ENCODE data around the gene RPL7A. TPM values are rescaled to one million over a fixed set of nuclear protein-coding genes. Genes with fewer than 3 reads are reported as not detected.
"Not testable (repeated sequence)": the region's sequence is repeated elsewhere in the genome, so short reads cannot be mapped to it uniquely, and the experiment has no call there.

The RPL7A gene
- total RNA-seq, 1 donor from 2014 or later = 1,772 TPM

- peaks cover 7% of the 10 kb centered on the region for H3K9me3 Mint-ChIP-seq (ENCODE audit: unreplicated experiment)
- no peak for DNase-seq (ENCODE audit: extremely low spot score, unreplicated experiment)
- TF ChIP-seq CTCF (IDR thresholded peaks at IDR 0.05) = no peak
- H3K27ac Mint-ChIP-seq (ENCODE audit: unreplicated experiment) = no peak overlapping the region
- H3K4me3 Mint-ChIP-seq (ENCODE audit: unreplicated experiment) = no peak overlapping the region
- H3K27me3 Mint-ChIP-seq (ENCODE audit: unreplicated experiment) = peaks cover 8% of the 10 kb centered on the region
- no peaks in the 10 kb centered on the region for H3K36me3 Mint-ChIP-seq (ENCODE audit: unreplicated experiment)
- peaks cover 14% of the 10 kb centered on the region for H3K4me1 Mint-ChIP-seq (ENCODE audit: unreplicated experiment)
Observed at GRCh38 chr9:133309608-133310007, 38.4 kb upstream of the RPL7A start.

GRCh38 chr9:133315997-133316396 lies 32.0 kb upstream of the RPL7A start:
- no peaks in the 10 kb centered on the region for H3K9me3 Mint-ChIP-seq (ENCODE audit: unreplicated experiment)
- no peaks in the 10 kb centered on the region for H3K36me3 Mint-ChIP-seq (ENCODE audit: unreplicated experiment)

GRCh38 chr9:133317551-133317950 lies 30.5 kb upstream of the RPL7A start:
- not testable (repeated sequence) for H3K4me3 Mint-ChIP-seq (ENCODE audit: unreplicated experiment); H3K9me3 Mint-ChIP-seq (ENCODE audit: unreplicated experiment); H3K36me3 Mint-ChIP-seq (ENCODE audit: unreplicated experiment); H3K4me1 Mint-ChIP-seq (ENCODE audit: unreplicated experiment); H3K27me3 Mint-ChIP-seq (ENCODE audit: unreplicated experiment); H3K27ac Mint-ChIP-seq (ENCODE audit: unreplicated experiment); DNase-seq (ENCODE audit: extremely low spot score, unreplicated experiment)

More at GRCh38 chr9:133315997-133316396, 32.0 kb upstream of the RPL7A start:
- no peak overlapping the region for H3K4me3 Mint-ChIP-seq (ENCODE audit: unreplicated experiment)
- H3K27ac Mint-ChIP-seq (ENCODE audit: unreplicated experiment) = no peak overlapping the region
- peaks cover 3% of the 10 kb centered on the region for H3K27me3 Mint-ChIP-seq (ENCODE audit: unreplicated experiment)
- DNase-seq (ENCODE audit: extremely low spot score, unreplicated experiment) = no peak
- TF ChIP-seq CTCF (IDR thresholded peaks at IDR 0.05) = no peak
- no peaks in the 10 kb centered on the region for H3K4me1 Mint-ChIP-seq (ENCODE audit: unreplicated experiment)

GRCh38 chr9:133320421-133320881 lies 27.6 kb upstream of the RPL7A start:
- no peak for TF ChIP-seq CTCF (IDR thresholded peaks at IDR 0.05)
- H3K9me3 Mint-ChIP-seq (ENCODE audit: unreplicated experiment) = no peaks in the 10 kb centered on the region
- H3K27ac Mint-ChIP-seq (ENCODE audit: unreplicated experiment) = no peak overlapping the region
- no peak overlapping the region for H3K4me3 Mint-ChIP-seq (ENCODE audit: unreplicated experiment)
- no peaks in the 10 kb centered on the region for H3K4me1 Mint-ChIP-seq (ENCODE audit: unreplicated experiment)
- DNase-seq (ENCODE audit: extremely low spot score, unreplicated experiment) = no peak
- H3K27me3 Mint-ChIP-seq (ENCODE audit: unreplicated experiment) = peaks cover 3% of the 10 kb centered on the region
- no peaks in the 10 kb centered on the region for H3K36me3 Mint-ChIP-seq (ENCODE audit: unreplicated experiment)

GRCh38 chr9:133321411-133321935 lies 26.5 kb upstream of the RPL7A start:
- Mint-ChIP-seq H3K27ac (ENCODE audit: unreplicated experiment) (no peak overlapping the region), H3K27me3 (ENCODE audit: unreplicated experiment) (no peaks in the 10 kb centered on the region), H3K9me3 (ENCODE audit: unreplicated experiment) (no peaks in the 10 kb centered on the region), H3K4me3 (ENCODE audit: unreplicated experiment) (no peak overlapping the region), H3K36me3 (ENCODE audit: unreplicated experiment) (no peaks in the 10 kb centered on the region), H3K4me1 (ENCODE audit: unreplicated experiment) (no peaks in the 10 kb centered on the region)
- no peak for DNase-seq (ENCODE audit: extremely low spot score, unreplicated experiment)
- no peak for TF ChIP-seq CTCF (IDR thresholded peaks at IDR 0.05)

- Mint-ChIP-seq H3K4me1 (ENCODE audit: unreplicated experiment) (no peaks in the 10 kb centered on the region), H3K4me3 (ENCODE audit: unreplicated experiment) (no peak overlapping the region), H3K36me3 (ENCODE audit: unreplicated experiment) (no peaks in the 10 kb centered on the region), H3K27ac (ENCODE audit: unreplicated experiment) (no peak overlapping the region), H3K27me3 (ENCODE audit: unreplicated experiment) (no peaks in the 10 kb centered on the region), H3K9me3 (ENCODE audit: unreplicated experiment) (no peaks in the 10 kb centered on the region)
- no peak for DNase-seq (ENCODE audit: extremely low spot score, unreplicated experiment)
- no peak for TF ChIP-seq CTCF (IDR thresholded peaks at IDR 0.05)
Observed at GRCh38 chr9:133322701-133323100, 25.3 kb upstream of the RPL7A start.

All from osteocyte (in vitro differentiated cells).